ENCODE data around the gene GRIN3A.

- TF ChIP-seq CTCF (IDR thresholded peaks at IDR 0.05): peak in 1 of 4 experiments; percentile 24
- TF ChIP-seq POLR2A (IDR thresholded peaks at IDR 0.05): no peak
Observed at GRCh38 chr9:101705135-101705661, 33.2 kb downstream of the GRIN3A start.
